GM23338 (cell line): Measurements from ENCODE around the gene MRM2. TPM values are rescaled to one million over a fixed set of nuclear protein-coding genes. Genes with fewer than 3 reads are reported as not detected.

ENCODE experiments used
- ATAC-seq: fragments of 200-7000 bp; cut with Tn5 transposase; 3 replicates; pipeline ENCODE4 v1.9.1; 2020
- DNase-seq: peaks from one replicate; pipeline ENCODE4 v3.0.0-alpha.2; 2015; ENCODE audit warnings: low spot score
- H2AFZ ChIP-seq: fragments of 200-600 bp; sonication (generic); 2 replicates; pipeline ENCODE4 v1.8.0; 2016; ENCODE audit warnings: antibody characterized with exemption, mild to moderate bottlenecking, moderate library complexity
- H3F3A ChIP-seq: fragments of 200-600 bp; sonication (generic); replicated peaks from 2 replicates; pipeline ENCODE4 v1.8.0; 2017; ENCODE audit warnings: antibody characterized with exemption, mixed run types, low read depth
- H3K27ac ChIP-seq: fragments of 200-600 bp; sonication (generic); 2 replicates; pipeline ENCODE4 v1.6.1; 2016; ENCODE audit warnings: low read depth
- H3K27me3 ChIP-seq: fragments of 200-600 bp; sonication (generic); 2 replicates; pipeline ENCODE4 v1.8.0; 2016; ENCODE audit warnings: mild to moderate bottlenecking, mixed run types, moderate library complexity; ENCODE audit not compliant: insufficient read depth
- H3K36me3 ChIP-seq: fragments of 200-600 bp; sonication (generic); 2 replicates; pipeline ENCODE4 v1.8.0; 2016; ENCODE audit warnings: mild to moderate bottlenecking; ENCODE audit not compliant: insufficient read depth
- H3K4me1 ChIP-seq: fragments of 200-600 bp; sonication (generic); 2 replicates; pipeline ENCODE4 v1.8.0; 2016; ENCODE audit warnings: mild to moderate bottlenecking, moderate library complexity; ENCODE audit not compliant: insufficient read depth
- H3K4me2 ChIP-seq: fragments of 200-600 bp; sonication (generic); 2 replicates; pipeline ENCODE4 v1.7.1; 2017; ENCODE audit warnings: mixed run types
- H3K4me3 ChIP-seq: fragments of 200-600 bp; sonication (generic); 2 replicates; pipeline ENCODE4 v1.6.1; 2016; ENCODE audit warnings: mixed run types
- H3K79me2 ChIP-seq: fragments of 200-600 bp; sonication (generic); replicated peaks from 2 replicates; pipeline ENCODE4 v1.8.0; 2017; ENCODE audit warnings: mild to moderate bottlenecking; ENCODE audit not compliant: insufficient read depth
- H3K9me2 ChIP-seq: fragments of 200-600 bp; sonication (generic); 2 replicates; pipeline ENCODE4 v1.8.0; 2017; ENCODE audit not compliant: insufficient read depth
- H4K20me1 ChIP-seq: fragments of 200-600 bp; sonication (generic); replicated peaks from 2 replicates; pipeline ENCODE4 v1.8.0; 2017; ENCODE audit warnings: mild to moderate bottlenecking; ENCODE audit not compliant: insufficient read depth
- H3K27ac Mint-ChIP-seq: 2 replicates; pipeline ENCODE4 v1.8.0; 2020; ENCODE audit warnings: inconsistent platforms, mild to moderate bottlenecking, moderate library complexity, mixed read lengths
- H3K27me3 Mint-ChIP-seq: 3 replicates; pipeline ENCODE4 v1.8.0; 2022; ENCODE audit warnings: low read depth, mild to moderate bottlenecking, moderate library complexity, mixed read lengths, inconsistent platforms; ENCODE audit not compliant: insufficient read depth, poor library complexity
- H3K36me3 Mint-ChIP-seq: 3 replicates; pipeline ENCODE4 v1.8.0; 2021; ENCODE audit warnings: low read depth, mild to moderate bottlenecking, inconsistent platforms, moderate library complexity, mixed read lengths
- H3K4me1 Mint-ChIP-seq: 3 replicates; pipeline ENCODE4 v1.8.0; 2020; ENCODE audit warnings: mild to moderate bottlenecking, inconsistent platforms, mixed read lengths
- H3K4me3 Mint-ChIP-seq: 3 replicates; pipeline ENCODE4 v1.8.0; 2021; ENCODE audit warnings: moderate library complexity, mild to moderate bottlenecking, inconsistent platforms, mixed read lengths
- H3K9me3 Mint-ChIP-seq: 3 replicates; pipeline ENCODE4 v1.8.0; 2020; ENCODE audit warnings: moderate library complexity, mild to moderate bottlenecking, inconsistent platforms, mixed read lengths
- CREB1 ChIP-seq: fragments of 250-450 bp; sonication (Bioruptor Pico); IDR thresholded peaks from 2 replicates; pipeline ENCODE4 v1.5.0; 2020; ENCODE audit warnings: low read depth, mild to moderate bottlenecking, moderate library complexity
- CTCF ChIP-seq, 2 experiments: fragments of 200-600 bp in 1 of 2; sonication (generic) in 1 of 2; conservative IDR thresholded peaks; 2 replicates each; pipeline versions ENCODE4 v1.5.1 to v1.6.1; 2016 to 2017; ENCODE audit warnings: antibody characterized with exemption in 2 of 2, low read depth in 2 of 2, mild to moderate bottlenecking in 2 of 2, moderate library complexity in 1 of 2
- ETS1 ChIP-seq: IDR thresholded peaks from 2 replicates; pipeline ENCODE4 v1.6.1; 2016; ENCODE audit warnings: antibody characterized with exemption
- EZH2 ChIP-seq: fragments of 200-600 bp; sonication (generic); IDR thresholded peaks from one replicate; pipeline ENCODE4 v1.8.0; 2017; ENCODE audit warnings: antibody characterized with exemption, mild to moderate bottlenecking, low read depth; ENCODE audit not compliant: unreplicated experiment
- EZH2phosphoT487 ChIP-seq: fragments of 200-600 bp; sonication (generic); IDR thresholded peaks from one replicate; pipeline ENCODE4 v1.8.1; 2018; ENCODE audit warnings: antibody characterized with exemption; ENCODE audit not compliant: unreplicated experiment
- JUNB ChIP-seq: IDR thresholded peaks from one replicate; pipeline ENCODE4 v1.6.1; 2016; ENCODE audit warnings: antibody characterized with exemption; ENCODE audit not compliant: unreplicated experiment
- NANOG ChIP-seq: IDR thresholded peaks from 2 replicates; pipeline ENCODE4 v1.6.1; 2016; ENCODE audit warnings: antibody characterized with exemption, borderline replicate concordance
- POLR2AphosphoS5 ChIP-seq: IDR thresholded peaks from 2 replicates; pipeline ENCODE4 v1.6.1; 2016; ENCODE audit warnings: antibody characterized with exemption, low read depth
- STAT1 ChIP-seq: IDR thresholded peaks from one replicate; pipeline ENCODE4 v1.6.1; 2016; ENCODE audit warnings: antibody characterized with exemption; ENCODE audit not compliant: unreplicated experiment
- ZNF114 ChIP-seq: fragments of 250-450 bp; sonication (Bioruptor Pico); IDR thresholded peaks from 2 replicates; pipeline ENCODE4 v1.5.0; 2020; ENCODE audit warnings: mild to moderate bottlenecking, moderate library complexity
- ZNF331 ChIP-seq: fragments of 250-450 bp; sonication (Bioruptor Pico); IDR thresholded peaks from 2 replicates; pipeline ENCODE4 v1.5.0; 2020; ENCODE audit warnings: low read depth, mild to moderate bottlenecking, moderate library complexity
- ZNF462 ChIP-seq: fragments of 250-450 bp; sonication (Bioruptor Pico); IDR thresholded peaks from 2 replicates; pipeline ENCODE4 v1.5.0; 2020; ENCODE audit warnings: mild to moderate bottlenecking, moderate library complexity
- polyA plus RNA-seq: library from polyadenylated mRNA; unstranded; fragments of >200 nt; fragmentation: Nextera tagmentation; extraction: Ambion mirVana; gene quantifications from 2 replicates; pipeline ENCODE4 v1.2.1, GENCODE V29; 2016
- total RNA-seq: library from RNA; depleted of rRNA; stranded (reverse); fragments of >200 nt; shearing (Covaris generic); gene quantifications from 2 replicates; pipeline ENCODE4 v1.2.3, GENCODE V29; 2014
- TF ChIP-seq, protein P1 (sequence below): IDR thresholded peaks from one replicate; pipeline ENCODE4 v1.6.1; 2018; ENCODE audit warnings: antibody characterized with exemption; ENCODE audit not compliant: unreplicated experiment

Gene MRM2
- total and polyA plus RNA-seq, 2 experiments from 2014 or later, result 30.0 to 37.8 TPM

DNA sequence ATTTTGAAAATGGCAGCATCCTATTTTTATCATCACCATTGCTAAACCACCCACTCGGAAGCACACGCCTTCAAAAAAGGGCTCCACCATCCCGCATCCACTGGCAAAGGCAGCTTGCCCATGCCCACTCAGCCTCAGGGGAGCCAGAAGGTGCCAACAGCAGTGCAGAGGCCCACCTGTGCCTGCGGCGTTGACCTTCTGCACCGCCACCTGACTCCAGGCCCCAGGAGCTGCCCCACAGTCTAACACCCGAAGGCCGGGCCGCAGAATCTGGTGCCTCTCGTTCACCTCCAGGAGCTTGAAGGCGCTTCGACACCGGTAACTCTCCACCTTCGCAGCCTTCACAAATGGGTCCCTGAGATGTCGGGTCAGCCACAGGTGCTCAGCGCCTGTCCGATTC is 2.8 kb downstream of the MRM2 start:
- H3K27me3 Mint-ChIP-seq, result peaks cover 13% of the 10 kb centered on the region
- no peak overlapping the region for H3K27ac ChIP-seq
- H3K36me3 Mint-ChIP-seq, result peaks cover 48% of the 10 kb centered on the region
- peaks cover 5% of the 10 kb centered on the region; the same call in 2 of the 3 replicates for H3K4me1 Mint-ChIP-seq
- peaks cover 15% of the 10 kb centered on the region; the same call in 1 of the 2 replicates for H3F3A ChIP-seq
- H3K4me2 ChIP-seq, result no peak overlapping the region
- H3K36me3 ChIP-seq, result peaks cover 40% of the 10 kb centered on the region
- H3K4me1 ChIP-seq, result peaks cover 19% of the 10 kb centered on the region
- H3K79me2 ChIP-seq, result peaks cover 40% of the 10 kb centered on the region
- no peak for ATAC-seq
- H3K27me3 ChIP-seq, result no peaks in the 10 kb centered on the region
- TF ChIP-seq ZNF114 (no peak), ZNF462 (CRISPR knock-in tag) (no peak), NANOG (no peak), EZH2phosphoT487 (no peak), EZH2 (no peak), JUNB (no peak), ETS1 (no peak), POLR2AphosphoS5 (no peak), CREB1 (no peak), ZNF331 (no peak), STAT1 (no peak), CTCF (conservative IDR thresholded peaks at IDR 0.05; ENCODE audit: low read depth in 2 of 2) (no peak)
- TF ChIP-seq, protein P1, sequence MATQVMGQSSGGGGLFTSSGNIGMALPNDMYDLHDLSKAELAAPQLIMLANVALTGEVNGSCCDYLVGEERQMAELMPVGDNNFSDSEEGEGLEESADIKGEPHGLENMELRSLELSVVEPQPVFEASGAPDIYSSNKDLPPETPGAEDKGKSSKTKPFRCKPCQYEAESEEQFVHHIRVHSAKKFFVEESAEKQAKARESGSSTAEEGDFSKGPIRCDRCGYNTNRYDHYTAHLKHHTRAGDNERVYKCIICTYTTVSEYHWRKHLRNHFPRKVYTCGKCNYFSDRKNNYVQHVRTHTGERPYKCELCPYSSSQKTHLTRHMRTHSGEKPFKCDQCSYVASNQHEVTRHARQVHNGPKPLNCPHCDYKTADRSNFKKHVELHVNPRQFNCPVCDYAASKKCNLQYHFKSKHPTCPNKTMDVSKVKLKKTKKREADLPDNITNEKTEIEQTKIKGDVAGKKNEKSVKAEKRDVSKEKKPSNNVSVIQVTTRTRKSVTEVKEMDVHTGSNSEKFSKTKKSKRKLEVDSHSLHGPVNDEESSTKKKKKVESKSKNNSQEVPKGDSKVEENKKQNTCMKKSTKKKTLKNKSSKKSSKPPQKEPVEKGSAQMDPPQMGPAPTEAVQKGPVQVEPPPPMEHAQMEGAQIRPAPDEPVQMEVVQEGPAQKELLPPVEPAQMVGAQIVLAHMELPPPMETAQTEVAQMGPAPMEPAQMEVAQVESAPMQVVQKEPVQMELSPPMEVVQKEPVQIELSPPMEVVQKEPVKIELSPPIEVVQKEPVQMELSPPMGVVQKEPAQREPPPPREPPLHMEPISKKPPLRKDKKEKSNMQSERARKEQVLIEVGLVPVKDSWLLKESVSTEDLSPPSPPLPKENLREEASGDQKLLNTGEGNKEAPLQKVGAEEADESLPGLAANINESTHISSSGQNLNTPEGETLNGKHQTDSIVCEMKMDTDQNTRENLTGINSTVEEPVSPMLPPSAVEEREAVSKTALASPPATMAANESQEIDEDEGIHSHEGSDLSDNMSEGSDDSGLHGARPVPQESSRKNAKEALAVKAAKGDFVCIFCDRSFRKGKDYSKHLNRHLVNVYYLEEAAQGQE, result no peak
- H4K20me1 ChIP-seq, result no peaks in the 10 kb centered on the region; the same call in 1 of the 2 replicates
- H2AFZ ChIP-seq, result no peak overlapping the region
- H3K9me2 ChIP-seq, result no peaks in the 10 kb centered on the region
- no peak overlapping the region; the same call in 2 of the 3 replicates for H3K4me3 Mint-ChIP-seq
- no peak for DNase-seq
- H3K9me3 Mint-ChIP-seq, result no peaks in the 10 kb centered on the region
- H3K27ac Mint-ChIP-seq, result no peak overlapping the region
- no peak overlapping the region for H3K4me3 ChIP-seq
